GM12873 (cell line): ENCODE data around the gene TEAD4.

Experiments used
- TF ChIP-seq, protein P1 (sequence below): IDR thresholded peaks from 2 replicates; pipeline ENCODE4 v1.5.1; 2012; ENCODE audit warnings: low read depth, mild to moderate bottlenecking, moderate library complexity, low read length, control low read depth; ENCODE audit not compliant: insufficient read depth; ENCODE audit errors: missing control alignments

The TEAD4 gene

DNA sequence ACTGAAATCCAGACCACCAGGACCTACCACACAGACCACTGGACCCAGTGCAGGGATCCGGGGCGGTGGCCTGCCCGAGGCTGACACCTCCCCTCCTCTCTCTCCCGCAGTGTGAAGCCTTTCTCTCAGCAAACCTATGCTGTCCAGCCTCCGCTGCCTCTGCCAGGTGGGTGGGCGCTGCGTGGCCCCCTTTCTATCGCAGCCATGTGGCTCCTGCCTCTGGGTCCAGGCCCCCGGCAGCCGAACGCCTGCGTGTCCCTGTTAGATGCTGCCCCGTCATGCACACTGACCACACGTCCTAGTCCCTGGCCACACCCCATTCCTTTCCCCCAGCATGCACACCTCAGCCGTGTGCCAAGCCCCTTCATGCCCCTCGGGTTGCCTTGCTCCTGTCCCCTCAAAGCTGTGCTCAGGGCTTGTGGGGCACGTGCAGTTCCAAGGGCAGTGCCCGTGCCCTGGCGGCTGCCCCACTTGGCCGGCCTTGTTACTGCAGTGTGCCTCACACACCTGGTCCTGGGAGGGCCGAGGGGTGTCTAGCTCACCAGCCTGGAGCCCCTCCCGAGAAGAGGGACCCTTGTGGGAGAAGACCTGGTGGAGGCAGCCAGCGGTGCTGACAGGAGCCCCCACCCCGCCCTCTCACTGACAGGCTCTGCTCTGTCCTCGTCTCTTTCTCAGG, 59.9 kb downstream of the TEAD4 start:
- TF ChIP-seq, protein P1, sequence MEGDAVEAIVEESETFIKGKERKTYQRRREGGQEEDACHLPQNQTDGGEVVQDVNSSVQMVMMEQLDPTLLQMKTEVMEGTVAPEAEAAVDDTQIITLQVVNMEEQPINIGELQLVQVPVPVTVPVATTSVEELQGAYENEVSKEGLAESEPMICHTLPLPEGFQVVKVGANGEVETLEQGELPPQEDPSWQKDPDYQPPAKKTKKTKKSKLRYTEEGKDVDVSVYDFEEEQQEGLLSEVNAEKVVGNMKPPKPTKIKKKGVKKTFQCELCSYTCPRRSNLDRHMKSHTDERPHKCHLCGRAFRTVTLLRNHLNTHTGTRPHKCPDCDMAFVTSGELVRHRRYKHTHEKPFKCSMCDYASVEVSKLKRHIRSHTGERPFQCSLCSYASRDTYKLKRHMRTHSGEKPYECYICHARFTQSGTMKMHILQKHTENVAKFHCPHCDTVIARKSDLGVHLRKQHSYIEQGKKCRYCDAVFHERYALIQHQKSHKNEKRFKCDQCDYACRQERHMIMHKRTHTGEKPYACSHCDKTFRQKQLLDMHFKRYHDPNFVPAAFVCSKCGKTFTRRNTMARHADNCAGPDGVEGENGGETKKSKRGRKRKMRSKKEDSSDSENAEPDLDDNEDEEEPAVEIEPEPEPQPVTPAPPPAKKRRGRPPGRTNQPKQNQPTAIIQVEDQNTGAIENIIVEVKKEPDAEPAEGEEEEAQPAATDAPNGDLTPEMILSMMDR = no peak

DNA sequence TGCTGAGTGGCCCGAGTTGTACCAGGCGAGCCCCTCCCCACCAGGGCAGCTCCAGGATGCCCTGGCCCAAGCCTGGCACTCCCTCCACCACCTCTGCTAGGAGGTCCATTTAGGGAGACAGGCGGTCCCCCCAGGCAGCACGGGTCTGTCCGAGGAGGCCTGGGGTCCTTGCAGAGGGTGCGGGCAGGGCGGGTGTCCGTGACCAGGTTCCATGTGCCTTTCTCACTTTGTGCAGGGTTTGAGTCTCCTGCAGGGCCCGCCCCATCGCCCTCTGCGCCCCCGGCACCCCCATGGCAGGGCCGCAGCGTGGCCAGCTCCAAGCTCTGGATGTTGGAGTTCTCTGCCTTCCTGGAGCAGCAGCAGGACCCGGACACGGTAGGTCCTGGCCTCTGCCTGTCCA, 61.2 kb downstream of the TEAD4 start:
- TF ChIP-seq, protein P1 = no peak

DNA sequence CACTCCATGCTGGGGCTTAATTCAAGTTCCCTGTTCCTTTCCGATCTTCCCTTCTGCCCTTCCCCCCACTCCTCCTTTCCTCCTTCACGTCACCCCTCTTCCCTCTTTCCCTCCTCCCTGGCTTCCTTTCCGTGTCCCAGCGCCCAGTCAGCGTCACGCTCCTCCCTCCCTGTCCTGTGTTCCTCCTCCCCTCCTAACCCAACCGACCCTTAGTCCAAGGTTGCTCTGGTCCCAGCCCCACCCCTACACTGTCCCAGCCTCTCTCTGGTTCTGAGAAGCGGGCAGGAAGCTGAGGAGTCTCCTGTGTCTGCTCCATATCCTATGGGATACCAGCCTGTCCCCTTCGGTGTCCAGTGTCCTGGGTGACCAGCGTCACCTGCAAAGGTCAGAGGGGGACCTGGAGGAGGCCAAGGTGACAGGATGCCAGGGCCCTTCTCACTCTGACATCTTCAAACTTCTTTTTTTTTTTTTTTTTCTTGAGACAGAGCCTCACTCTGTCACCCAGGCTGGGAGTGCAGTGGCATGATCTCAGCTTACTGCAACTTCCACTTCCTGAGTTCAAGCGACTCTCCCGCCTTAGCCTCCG, 61.7 kb downstream of the TEAD4 start:
- TF ChIP-seq, protein P1 = no peak

DNA sequence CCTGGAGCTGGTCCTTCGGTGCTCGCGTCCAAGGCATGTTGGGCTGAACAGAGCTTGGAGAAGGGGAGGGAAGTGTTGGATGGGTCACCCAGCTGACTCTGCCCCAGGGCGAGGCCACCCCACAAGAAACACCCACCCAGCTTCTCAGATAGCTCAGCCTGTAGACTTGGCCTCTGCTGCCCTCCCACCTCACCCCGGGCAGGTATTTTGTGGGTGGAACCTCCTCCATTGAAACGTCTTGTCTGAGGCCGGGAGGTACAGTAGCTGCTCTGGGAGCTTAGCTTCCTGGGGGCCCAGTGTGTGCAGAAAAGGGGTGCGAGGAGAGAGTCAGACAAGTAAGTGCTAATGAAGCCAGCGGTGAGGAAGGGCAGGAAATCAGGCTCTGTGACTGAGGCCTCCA, 63.2 kb downstream of the TEAD4 start:
- TF ChIP-seq, protein P1 = no peak

DNA sequence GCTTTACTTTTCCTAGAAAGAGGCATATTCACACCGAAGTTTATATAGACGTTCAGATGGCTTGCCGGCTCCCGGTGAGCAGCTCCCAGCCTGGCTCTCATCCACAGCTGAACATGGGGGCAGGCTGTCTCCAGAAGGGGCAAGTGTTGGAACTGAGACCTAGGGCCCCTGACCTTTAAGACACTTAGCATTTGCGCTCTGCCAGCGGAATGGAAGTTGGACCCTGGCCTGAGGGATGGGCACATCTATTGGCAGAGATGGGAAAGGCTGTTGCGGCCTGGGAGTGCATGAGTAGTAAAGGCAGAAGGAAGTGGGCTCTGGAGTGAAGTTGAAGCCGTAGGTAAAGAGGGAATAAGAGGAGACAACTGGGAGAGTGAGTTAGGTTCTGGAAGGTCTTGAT, 63.8 kb downstream of the TEAD4 start:
- TF ChIP-seq, protein P1 = no peak

DNA sequence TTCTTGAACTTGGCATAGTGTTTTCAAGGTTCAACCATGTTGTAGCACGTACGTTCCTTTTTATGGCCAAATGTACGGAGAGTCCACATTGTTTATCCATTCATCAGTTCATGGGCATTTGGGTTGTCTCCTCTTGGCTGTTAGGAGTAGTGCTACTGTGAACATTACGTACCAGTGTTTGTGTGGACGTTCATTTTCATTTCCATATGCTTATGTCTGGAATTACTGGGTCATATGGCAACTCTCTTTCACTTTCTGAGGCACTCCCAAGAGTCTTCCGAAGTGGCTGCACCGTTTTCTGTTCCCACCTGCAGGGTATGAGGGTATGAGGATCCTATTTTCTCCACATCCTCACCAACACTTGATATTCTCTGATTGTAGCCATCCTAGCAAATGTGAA, 68.9 kb downstream of the TEAD4 start:
- TF ChIP-seq, protein P1 = no peak

DNA sequence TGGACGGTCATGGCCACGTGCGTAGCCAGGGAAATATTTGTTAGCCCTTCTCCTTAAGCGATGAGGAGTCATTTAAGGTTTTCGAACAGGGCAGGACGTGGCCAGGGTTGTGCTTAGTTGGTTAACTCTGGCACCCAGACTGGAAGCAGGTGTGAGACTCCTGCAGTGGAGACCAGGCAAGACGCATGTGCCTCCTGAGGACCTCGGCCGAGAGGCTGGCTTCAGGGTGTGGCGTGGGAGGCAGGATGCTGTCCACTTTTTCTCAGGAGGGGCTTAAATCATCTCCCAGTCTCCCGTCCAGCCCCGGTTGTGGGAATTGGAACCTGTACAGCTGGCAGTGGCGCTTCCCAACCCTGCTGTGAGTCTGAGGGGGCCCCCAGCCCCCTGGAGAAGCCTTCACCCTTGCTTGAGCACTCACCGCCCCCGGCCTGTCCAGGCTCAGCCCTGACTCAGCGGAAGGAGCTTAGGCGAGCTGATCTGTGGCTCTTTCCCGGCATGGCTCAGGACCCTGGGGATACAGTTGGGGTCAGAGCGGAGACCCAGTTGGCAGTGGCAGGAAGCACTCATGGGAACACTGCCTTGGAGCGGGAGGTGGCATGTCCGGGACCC, 71.7 kb downstream of the TEAD4 start:
- TF ChIP-seq, protein P1 = no peak
